HS-5 (cell line): ENCODE data around the gene SCAMP5.

Experiments used
- DNase-seq: peaks from one replicate; pipeline ENCODE4 v3.0.0-alpha.2; 2012; ENCODE audit warnings: low read depth

SCAMP5 gene, protein sequence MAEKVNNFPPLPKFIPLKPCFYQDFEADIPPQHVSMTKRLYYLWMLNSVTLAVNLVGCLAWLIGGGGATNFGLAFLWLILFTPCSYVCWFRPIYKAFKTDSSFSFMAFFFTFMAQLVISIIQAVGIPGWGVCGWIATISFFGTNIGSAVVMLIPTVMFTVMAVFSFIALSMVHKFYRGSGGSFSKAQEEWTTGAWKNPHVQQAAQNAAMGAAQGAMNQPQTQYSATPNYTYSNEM

DNA sequence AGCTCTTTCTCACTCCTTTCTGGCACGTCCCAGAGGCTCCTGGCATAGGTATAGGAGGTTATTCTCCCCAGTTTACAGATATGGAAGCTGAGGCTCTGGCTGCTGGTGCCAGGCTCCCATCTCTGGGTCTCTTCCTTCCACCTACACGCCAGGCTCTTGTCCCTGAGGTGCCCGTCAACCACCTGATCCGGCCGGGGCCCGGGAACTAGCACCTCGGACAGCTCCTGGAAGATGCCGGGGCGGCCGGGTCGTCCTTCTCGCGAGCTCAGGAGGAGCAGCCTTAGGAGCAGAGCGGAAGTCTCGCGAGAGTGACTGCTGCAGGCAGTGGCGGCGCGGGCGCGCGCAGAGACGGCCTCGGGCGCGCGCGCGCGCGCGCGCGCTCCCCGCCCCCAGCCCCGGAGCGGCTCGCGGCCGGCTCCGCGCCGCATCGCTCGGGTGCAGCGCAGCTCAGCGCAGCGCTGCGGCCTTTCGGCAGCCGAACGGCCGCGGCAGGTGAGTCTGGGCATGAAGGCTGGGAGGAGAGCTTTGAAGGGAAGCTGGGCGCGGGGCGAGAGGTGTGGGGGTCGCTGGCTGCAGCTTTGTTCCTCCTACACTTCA lies at the start of gene SCAMP5:
Gene SCAMP5, plus strand, starts transcription at position 382 of the 597 bp plus-strand sequence. CDS start 16,277 bp downstream, outside the sequence.
- peak; percentile 55 for DNase-seq

DNA sequence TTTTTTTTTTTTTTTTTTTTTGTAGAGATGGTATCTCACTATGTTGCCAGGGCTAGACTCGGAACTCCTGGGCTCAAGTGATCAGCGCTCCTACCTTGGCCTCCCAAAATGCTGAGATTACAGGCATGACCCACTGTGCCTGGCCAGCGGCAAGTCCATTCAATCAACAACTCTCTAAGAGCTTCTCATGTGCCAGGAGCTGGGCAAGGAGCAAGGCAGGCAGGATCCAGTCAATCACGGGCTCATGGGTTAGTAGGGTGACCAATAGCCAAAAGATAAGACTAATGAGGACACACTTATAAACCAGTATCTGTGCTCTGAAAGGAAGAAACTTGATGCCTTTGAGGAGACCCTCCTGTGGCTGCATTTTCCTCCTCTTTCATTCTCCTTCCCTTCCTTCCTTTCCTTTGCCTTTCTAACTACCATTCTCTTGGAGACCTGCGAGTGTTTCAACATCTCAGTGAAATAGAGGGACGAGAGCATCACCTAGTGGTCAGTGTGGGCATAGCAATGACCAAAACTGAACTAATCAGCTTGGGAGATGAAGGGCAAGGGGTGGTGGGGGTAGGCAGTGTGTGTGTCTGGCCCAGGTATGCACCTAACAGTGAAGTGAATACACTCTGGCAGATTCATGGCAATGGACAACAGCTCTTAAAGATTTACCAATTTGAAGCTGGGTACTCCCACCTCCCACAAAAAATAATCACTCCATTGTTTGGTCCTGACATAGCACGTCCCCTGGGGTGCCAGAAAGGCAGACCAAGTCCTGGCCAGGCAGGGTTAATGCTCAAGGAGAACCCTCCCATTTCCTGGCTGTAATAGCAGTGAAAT lies 45.1 kb upstream of the SCAMP5 start:
- peak; percentile 48 for DNase-seq

DNA sequence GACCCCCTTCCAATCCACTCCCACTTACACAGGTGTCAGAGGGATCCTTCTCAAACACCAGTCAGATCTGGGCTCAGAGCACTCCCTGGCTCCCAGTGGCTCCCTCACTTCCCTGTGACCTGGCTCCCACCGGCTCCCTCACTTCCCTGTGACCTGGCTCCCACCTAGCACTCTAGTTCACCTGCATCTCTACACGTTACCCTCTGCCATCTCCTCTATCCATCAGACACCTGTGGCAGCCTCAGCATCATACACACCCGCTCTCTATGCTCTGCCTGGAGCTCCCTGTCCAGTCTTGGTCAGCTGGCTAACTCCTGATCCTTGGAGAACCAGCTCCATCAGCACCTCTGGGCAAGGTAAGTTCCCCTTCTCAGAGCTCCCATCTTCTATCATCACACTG lies 44.4 kb upstream of the SCAMP5 start:
- no peak for DNase-seq

DNA sequence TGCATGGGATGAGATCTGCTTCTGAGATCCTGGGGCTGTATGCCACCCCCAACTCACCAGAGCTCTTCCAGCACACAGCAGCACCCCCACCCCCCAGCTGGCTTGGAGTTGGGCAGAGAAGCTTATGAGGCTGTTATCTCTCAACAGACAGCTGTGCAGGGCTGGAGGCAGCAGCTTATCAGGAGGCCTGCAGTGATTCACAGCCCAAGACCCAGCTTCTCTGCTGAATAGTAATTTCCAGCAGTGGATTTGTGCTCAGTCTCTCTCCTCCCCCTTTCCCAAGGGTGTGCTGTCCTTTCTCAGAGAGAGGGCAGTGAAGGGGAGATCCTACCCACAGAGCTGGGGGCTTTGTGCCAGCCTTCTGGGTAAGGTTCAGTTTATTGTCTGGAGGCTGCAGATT lies 40.8 kb upstream of the SCAMP5 start:
- no peak for DNase-seq

DNA sequence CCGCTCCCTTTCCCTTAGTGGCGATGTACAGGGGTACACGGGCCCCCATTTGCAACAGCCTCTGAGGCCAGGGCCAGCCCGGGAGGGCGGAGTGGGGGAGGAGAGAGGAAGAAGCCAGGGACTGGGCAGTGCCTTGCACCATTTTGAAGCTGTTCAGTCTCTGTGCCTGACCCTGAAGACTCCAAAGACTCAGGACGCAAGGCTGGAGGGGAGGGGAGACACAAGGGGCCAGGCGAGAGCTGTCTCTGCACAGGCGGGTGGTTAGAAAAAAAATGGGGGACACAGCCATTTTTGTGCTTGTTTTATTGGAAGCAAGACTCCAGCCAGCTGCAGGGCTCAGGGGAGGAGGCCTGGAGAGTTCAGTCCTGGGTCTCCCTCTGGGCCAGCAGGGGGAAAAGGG lies 40.3 kb upstream of the SCAMP5 start:
- no peak for DNase-seq

DNA sequence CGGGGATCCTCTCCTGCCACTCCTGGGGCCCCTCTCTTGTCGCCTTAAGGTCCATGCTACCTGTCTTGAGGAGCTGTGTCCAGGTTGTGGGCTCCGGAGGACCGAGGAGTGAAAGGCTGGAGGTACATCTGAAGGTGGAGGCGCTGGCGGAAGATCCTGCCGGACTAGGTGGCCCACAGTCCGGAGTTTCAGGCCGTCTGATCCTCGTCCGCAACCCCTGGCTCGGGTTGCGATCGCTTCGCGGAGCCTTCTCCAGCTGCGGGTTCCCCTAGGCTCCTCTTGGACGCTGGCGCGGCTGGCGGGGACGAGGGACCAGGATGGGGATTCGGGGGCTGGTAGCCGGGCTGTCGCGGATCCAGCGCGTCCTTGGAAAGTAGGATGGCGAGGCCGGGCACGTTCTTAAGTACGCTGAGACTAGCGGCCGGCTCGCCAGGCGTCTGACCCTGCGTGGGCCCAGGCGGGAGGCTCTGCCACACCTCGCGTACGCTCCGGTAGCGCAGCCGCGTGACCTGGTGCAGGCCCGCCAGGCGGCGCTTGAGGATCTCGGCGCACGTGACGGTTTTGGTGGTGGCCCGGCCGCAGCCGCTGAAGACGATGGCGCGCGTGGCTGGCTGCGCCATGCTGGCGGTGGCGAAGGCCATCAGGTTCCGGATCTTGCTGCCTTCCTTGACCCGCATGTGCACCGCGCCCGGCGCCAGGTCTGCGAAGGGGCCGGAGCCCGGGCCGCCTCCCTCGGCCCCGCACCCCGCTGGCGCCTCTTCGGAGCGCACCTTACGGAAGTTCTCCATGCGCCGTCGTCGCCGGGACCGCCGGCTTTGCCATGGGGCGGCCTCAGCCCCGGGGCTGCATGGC lies 39.3 kb upstream of the SCAMP5 start:
- DNase-seq: no peak

DNA sequence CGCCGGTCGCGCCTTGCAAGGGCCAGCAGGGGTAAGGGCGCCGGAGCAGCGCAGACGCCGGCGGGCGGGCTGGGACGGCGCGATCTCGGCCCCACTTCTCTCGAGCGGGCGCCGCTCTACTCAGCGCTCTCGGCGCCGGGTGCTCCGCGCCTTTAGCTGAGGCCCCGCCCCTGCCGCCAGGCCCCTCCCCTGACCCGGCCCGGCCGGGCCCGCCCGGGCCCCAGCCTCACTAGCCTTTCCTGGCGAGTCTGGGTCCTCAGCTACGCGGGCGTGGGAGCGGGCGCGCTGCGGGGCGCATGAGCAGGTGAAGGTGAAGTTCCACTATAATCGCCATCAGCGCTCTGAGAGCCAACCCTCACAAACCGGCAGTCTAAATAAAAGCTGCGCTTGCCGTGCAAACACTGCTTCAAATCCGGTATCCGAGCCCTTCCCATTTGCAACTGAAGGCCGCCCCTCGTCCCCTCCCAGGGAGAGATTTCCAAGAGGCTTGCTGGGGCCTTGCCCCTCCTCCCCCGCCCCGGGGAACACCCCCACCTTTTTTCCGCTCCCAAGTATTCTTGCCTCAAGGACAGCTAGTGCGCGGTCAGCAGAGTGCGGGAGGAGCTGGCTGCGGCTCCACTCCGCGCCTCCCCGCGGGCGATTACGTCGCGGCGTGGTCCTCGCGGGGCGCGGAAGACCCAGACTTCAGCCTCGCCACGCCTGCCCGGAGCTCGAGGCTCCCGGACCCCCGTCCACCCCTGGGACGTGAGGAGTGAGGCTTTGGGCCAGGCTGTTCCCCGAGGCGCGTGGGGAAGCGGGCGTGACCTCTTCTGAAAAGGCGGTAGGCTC lies 38.5 kb upstream of the SCAMP5 start, which contains the start of gene RPP25:
Gene RPP25, minus strand, starts transcription at position 125 of the 828 bp plus-strand sequence. CDS start 189 bp downstream, outside the sequence.
- DNase-seq: peak; percentile 74

DNA sequence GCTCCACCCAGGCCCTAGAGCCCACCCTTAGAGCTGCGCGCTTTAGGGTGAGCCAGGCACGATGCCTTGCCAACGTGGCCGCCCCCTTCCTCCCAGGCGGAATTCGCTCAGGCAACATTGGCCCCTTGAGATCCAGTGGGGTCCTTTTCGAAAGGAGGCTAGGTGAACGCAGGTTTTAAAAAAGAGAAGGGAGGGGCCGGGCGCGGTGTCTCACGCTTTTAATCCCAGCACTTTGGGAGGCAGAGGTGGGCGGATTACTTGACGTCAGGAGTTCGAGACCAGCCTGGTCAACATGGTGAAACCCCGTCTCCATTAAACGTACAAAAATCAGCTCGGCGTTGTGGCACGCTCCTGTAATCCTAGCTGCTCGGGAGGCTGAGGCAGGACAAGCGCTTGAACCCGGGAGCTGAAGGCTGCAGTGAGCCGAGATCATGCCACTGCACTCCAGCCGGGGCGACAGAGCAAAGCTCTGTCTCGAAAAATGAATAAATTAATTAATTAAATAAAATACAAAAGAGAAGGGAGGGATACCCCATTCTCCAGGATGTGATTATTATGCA lies 37.8 kb upstream of the SCAMP5 start:
- no peak for DNase-seq

DNA sequence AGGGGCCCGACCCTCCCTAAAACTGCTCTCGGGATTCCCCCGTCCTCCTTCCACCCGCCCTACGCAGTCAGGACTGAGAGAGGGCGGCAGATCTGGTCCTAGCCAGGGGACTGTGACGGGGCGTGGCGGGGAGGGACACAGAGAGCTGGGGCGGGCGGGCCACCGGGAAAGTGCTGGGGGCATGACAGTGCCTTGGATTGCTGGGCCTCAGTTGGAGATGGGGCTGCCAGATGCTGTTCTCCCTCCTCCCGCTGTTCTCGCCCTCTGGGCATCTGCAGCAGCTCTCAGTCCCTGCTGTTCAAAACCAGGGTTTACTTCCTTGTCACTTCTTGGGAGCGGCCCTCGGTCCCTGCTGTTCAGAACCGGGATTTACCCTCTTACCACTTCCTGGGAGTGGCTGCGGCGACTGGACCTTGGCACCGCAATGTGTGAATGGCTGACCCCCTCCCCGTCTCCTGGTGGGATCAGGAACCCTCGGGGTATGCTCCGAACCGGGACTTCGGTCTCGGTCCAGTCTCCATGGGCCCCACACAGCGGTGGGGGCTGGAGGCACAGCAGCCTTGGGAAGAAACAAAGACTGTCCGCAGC lies 36.9 kb upstream of the SCAMP5 start:
- DNase-seq: no peak

DNA sequence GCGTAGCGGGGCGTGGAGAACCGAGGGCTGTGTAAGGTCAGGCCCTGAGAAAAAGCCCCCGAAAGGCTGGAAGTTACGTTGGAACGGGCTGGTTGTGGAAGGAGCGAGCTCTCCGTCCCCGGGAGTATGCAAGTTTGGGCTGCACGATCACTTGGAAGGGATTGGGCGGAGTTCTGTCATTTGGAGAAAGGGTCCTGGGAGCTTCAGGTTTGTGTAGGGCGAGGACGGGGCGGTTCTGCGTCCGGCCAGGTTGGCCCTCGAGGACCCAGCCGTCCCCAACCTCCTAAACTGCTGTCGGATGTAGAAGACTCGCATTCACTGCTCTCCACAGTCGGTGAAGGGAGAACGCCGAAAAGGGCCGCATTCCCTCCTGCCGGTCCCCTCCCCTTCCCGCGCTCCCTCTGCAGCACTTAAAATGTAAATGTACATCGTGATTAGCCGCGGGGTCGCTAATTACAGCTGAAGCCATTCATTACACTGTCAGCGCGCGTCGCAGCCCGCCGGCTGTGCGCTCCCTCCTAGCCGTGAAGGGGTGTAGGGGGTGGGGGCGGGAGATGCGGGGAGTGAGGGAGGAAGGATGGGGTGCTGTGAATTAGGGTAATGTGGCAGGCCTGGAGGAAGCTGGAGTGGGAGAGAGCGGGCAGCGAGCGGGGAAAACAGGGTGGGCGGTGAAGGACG lies 36.3 kb upstream of the SCAMP5 start:
- no peak for DNase-seq

DNA sequence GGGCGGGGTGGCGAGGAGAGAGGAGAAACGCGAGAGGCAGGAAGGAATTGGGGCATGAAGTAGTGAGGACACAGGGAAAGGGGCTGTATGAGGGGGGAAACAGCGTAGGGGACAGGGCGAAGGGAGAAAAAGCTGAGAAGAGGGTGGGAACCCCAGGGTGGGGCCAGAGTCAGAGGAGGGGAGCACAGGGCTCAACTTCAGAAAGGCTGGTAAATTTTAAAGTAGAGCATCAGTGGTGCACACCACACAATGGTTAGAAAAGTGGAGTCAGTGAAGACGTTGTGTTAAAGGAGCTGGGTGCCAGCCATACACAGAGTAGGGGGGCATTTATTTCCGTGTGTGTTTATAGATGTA lies 35.8 kb upstream of the SCAMP5 start:
- no peak for DNase-seq

DNA sequence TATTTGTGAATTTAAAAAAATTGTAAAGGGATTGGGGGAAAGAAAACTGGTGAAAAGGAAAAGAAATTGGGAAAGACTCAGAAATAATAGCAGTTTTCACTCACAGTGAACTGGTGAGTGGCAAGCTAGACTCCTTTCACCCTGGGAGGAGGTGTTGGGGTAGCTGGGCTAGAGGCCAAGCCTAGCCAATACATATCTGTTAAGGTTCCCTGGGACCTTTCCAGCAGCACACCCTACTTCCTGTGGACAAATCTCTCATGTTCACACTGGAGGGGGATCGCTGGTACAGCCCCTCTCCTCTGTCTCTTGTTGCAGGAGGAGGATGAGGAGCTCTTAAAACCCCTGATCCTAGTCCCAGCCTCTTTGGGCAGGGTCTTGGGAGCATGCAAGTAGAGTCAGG lies 35.1 kb upstream of the SCAMP5 start:
- no peak for DNase-seq

DNA sequence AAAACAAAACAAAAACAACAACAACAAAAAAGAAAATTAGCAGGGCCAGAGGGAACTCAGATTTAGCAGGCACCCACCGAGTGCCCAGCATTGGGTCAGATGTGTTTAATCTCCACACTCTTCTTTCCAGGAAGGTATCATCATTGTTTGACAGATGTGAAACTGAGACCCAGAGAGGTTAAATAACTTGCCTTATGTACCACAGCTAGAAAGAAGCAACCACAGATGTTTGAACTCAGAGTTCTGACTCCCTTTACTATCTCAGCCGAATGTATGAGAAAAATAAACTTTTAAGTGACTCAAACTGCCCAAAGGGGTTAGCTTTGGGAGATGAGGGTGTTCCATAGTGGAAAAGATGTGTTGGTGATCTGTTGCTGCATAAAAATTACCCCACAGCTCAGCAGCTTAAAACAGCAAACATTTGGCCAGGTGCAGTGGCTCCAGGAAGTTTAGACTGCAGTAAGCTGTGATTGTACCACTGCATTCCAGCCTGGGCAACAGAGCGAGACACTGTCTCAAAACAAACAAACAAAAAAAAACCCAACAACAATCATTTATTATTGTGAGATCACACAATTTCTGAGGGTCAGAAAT lies 34.3 kb upstream of the SCAMP5 start:
- DNase-seq: no peak

DNA sequence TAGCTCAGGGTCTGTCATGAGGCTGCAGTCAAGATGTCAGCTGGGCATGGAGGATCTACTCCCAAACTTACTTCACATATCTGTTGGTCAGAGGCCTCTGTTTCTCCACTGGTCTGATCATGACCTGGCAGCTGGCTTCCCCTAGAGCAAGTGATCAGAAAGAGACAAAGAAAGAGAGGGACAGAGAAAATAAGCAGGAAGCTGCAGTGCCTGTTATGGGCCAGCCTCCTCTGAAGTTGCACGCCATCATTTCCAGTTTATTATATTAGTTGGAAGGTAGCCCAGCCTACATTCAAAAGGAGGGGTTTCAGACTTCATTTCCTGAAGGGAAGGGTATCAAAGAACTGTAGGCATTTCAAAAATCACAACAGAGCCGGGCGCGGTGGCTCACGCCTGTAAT lies 33.7 kb upstream of the SCAMP5 start:
- no peak for DNase-seq

DNA sequence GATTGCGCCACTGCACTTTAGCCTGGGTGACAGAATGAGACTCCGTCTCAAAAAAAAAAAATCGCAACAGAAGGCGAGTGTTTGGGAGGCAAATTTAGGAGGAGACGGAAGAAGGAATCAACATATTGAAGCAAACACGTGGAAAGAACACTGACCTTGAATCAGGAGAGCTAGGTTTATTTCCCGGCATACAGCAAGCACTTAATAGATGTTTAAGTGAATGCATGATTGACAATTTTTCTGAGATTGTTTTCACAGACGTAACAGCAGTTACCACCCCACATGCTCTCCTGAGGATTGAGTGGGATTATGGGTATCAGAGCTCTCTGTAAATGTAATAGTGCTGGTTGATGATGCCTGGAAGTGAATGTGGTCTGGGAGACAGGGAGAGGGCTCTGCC lies 33.1 kb upstream of the SCAMP5 start:
- DNase-seq: no peak

DNA sequence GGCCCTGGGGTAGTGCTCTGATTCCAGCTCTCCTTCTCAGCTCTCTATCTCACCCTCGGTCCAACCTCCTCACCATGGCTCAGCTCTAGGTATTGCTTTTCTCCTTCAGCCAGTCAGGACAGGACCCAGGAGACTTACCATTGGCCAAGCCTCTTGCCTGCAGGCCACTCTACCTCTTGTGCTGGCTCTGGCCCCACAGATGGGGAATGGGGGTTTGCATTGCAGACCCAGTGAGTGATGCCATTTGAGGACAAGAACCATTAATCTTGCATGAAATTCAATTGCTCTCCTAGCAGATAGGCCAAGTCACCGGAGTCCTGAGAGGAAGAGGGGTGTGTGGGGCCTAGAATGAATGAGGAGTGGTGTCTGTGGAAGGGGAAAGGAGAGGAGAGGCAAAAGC lies 32.7 kb upstream of the SCAMP5 start:
- DNase-seq: no peak

DNA sequence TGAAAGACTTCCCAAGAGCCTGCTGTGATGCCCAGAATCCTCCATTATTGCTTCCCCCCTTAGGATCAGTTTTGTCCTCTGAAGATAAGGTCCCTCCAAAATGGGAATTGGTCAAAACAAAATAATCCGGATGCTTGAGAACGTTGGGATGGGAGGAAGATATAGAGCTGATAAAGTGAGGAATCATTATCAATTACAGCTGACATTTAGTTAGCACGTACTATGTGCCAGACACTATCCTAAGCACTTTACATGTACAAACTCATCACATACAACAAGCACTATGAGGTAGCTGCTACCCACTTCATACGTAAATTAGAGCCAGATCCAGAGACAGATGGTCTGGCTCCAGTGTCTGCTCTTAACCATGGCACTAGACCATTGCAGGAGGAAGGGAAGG lies 32.1 kb upstream of the SCAMP5 start:
- DNase-seq: no peak

DNA sequence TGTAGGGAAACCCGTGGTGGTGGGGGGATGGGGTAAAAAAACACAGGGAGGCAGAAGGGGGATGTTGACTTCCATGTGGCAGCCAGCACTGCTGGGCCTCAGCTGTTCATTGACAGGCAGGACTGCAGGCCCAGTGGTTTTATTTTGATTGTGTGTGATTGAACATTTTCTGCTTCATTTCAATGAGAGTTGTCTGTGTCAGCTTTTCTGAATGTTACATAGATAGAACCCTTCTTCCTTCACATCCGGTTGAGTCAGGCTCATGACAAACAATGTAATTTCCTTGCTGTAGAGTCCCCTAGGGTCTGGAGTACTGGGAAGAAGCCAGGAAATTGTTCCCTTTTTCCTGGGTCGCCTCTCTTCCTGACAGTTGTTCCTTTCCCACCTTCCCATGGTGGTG lies 30.6 kb upstream of the SCAMP5 start:
- no peak for DNase-seq

DNA sequence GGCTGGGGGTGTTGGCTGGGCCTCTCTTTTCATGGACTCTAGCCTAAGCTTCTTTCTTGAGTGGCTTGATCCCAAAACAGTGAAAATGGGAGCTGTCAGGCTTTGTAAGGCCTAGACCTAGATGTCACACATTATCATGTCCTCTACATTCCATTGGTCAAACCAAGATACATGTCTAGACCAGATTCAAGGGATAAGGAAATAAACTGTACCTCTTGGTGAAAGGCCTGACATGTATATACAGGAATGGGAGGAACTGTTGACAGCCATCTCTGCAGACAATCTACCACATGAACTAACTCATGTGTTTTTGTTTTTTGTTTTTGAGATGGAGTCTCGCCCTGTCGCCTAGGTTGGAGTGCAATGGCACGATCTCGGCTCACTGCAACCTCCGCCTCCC lies 27.7 kb upstream of the SCAMP5 start:
- no peak for DNase-seq

DNA sequence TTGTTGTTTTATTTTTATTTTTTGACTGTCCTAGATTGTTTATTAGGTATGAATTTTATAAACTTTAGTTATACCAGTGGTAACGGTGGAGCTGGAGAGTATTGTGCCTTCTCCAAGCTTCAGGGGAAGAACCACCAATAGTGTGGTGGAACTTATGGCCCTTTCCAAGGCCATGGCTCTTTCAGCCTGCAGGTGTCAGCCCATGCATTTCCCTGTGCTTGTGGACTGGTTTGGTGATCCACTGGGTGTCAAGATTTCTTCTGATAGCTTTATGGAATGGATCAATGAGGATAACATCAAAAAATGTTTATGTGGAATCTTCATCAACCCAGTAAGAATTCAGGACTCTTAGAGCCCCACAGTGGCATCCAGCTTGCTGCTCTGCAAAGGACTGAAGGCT lies 19.2 kb upstream of the SCAMP5 start:
- no peak for DNase-seq
